ENCODE results near the gene MDFIC2. TPM values are rescaled to one million over a fixed set of nuclear protein-coding genes. Genes with fewer than 3 reads are reported as not detected.

MDFIC2 gene
- total and polyA plus RNA-seq, 2 experiments from 2014 or later: not detected

DNA sequence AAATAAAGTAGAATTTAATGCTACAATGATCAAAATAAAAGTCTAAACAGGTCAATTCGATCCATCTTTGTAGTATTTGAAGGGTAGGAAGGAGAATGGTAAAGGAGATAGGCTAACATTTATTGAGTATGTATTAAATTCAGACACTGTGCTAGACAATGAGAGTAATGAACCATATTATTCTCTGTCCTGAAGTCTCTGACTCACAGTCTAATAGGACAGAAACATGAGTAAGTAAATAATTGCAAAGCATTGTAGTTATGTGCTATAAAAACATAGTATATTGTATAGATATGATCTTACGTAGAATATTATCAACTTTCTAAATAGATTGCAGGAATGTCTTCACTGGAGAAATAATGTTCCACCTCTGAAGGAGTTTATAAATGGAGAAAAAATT lies 64.5 kb downstream of the MDFIC2 start:
- DNase-seq (ENCODE audit: low read depth in 1 of 2, low spot score in 1 of 2): no peak
- TF ChIP-seq, protein P1, sequence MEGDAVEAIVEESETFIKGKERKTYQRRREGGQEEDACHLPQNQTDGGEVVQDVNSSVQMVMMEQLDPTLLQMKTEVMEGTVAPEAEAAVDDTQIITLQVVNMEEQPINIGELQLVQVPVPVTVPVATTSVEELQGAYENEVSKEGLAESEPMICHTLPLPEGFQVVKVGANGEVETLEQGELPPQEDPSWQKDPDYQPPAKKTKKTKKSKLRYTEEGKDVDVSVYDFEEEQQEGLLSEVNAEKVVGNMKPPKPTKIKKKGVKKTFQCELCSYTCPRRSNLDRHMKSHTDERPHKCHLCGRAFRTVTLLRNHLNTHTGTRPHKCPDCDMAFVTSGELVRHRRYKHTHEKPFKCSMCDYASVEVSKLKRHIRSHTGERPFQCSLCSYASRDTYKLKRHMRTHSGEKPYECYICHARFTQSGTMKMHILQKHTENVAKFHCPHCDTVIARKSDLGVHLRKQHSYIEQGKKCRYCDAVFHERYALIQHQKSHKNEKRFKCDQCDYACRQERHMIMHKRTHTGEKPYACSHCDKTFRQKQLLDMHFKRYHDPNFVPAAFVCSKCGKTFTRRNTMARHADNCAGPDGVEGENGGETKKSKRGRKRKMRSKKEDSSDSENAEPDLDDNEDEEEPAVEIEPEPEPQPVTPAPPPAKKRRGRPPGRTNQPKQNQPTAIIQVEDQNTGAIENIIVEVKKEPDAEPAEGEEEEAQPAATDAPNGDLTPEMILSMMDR (IDR thresholded peaks at IDR 0.05; ENCODE audit: low read depth, low read length): no peak
- H3K27ac ChIP-seq: no peak overlapping the region

DNA sequence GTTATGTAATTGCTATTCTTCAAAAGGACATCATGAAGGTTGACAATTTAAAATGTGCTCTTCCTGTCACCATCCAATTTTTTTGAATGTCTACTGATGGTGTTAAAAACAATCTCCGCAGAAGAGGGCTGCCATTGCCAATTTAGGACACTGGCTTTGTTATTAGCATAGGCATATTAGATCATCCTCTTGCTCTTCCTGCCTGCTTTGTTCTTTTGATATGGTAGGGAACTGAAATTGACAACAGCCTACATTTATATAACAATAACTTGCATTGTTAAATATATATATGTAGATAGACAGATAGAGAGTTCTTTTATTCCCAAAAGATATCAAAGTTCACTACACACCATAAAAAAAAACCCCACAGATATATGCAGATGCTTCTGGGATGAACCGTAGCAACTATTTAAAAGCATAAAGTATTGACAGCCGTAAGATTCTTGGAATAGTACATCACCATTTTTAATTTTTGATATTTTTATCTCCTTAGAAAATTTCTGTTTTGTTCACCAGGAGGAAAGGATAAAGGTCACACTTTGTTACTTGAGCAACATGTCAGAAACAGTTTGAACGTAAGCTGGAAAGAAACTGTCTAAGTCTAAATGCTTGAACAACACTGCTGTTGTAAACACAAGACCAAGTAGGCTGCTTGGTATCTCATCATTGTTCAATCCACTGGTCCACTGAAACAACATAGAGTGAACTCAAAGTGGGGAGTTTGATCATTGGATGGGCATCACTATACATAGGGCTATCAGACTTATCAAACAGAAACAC lies 66.5 kb downstream of the MDFIC2 start:
- TF ChIP-seq, protein P1 (IDR thresholded peaks at IDR 0.05; ENCODE audit: low read depth, low read length): no peak
- no peak for DNase-seq (ENCODE audit: low read depth in 1 of 2, low spot score in 1 of 2)
- Histone ChIP-seq H3K4me1 (ENCODE audit: low read depth) (no peaks in the 10 kb centered on the region), H3K36me3 (no peaks in the 10 kb centered on the region), H3K27me3 (no peaks in the 10 kb centered on the region), H3K4me3 (no peak overlapping the region), H3K27ac (no peak overlapping the region), H3K9me3 (ENCODE audit: low read depth) (no peaks in the 10 kb centered on the region)

More for the DNA sequence above, 64.5 kb downstream of the MDFIC2 start:
- no peaks in the 10 kb centered on the region for H3K27me3 ChIP-seq
- H3K36me3 ChIP-seq: no peaks in the 10 kb centered on the region
- no peak overlapping the region for H3K4me3 ChIP-seq
- no peaks in the 10 kb centered on the region for H3K4me1 ChIP-seq (ENCODE audit: low read depth)
- no peaks in the 10 kb centered on the region for H3K9me3 ChIP-seq (ENCODE audit: low read depth)

DNA sequence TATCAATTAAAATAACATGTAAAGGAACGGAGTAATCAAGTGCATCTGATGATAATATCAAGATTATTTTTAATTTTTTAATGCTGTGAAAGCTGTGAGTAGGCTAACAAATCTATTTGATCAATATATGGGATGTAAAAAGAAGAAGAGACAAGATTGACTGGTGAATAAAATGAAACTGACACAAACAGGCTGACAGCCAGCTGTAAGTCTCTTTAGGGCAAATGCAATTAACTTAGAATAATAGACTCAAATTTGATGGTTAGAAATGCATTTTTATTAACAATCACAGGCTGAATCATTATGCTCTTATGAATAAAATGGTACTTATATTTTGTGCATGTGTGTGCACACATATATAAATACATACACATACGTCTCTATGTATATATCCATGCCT lies 68.0 kb downstream of the MDFIC2 start:
- no peaks in the 10 kb centered on the region for H3K36me3 ChIP-seq
- H3K27ac ChIP-seq: no peak overlapping the region
- no peak for DNase-seq (ENCODE audit: low read depth in 1 of 2, low spot score in 1 of 2)
- TF ChIP-seq, protein P1 (IDR thresholded peaks at IDR 0.05; ENCODE audit: low read depth, low read length): no peak
- H3K4me1 ChIP-seq (ENCODE audit: low read depth): no peaks in the 10 kb centered on the region
- H3K9me3 ChIP-seq (ENCODE audit: low read depth): no peaks in the 10 kb centered on the region
- H3K27me3 ChIP-seq: no peaks in the 10 kb centered on the region
- H3K4me3 ChIP-seq: no peak overlapping the region

DNA sequence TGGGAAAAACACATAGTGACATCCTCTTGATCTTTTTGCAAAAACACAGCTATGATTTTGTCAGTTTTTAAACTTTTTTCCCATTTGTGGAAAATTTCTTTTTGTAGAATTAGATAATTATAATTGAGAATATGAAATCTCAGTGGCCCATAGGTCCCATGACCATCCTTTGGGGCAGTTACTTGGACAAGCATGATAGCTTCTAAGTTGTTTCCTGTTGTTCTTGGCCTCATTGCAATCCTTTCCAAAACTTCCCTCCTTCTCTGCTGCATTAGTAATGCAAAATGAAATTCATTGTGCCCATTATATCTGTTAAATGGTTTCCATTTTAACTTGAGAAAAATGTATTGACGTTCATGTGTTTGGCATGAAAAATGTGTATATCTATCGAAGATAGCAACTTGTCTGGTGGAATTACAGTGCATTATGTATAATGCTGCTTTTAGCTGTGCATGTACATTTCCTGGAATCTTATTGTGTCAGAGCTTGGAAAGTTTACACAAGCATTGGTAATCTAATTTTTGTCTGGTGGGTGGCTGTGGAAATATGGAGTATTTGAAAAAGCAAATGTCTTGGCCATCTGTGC lies 70.0 kb downstream of the MDFIC2 start:
- Histone ChIP-seq H3K27ac (no peak overlapping the region), H3K9me3 (ENCODE audit: low read depth) (no peaks in the 10 kb centered on the region), H3K27me3 (no peaks in the 10 kb centered on the region), H3K36me3 (no peaks in the 10 kb centered on the region), H3K4me1 (ENCODE audit: low read depth) (no peaks in the 10 kb centered on the region), H3K4me3 (no peak overlapping the region)
- TF ChIP-seq, protein P1 (IDR thresholded peaks at IDR 0.05; ENCODE audit: low read depth, low read length): no peak
- peak in 1 of 2 donors; percentile 15 for DNase-seq (ENCODE audit: low read depth in 1 of 2, low spot score in 1 of 2)

DNA sequence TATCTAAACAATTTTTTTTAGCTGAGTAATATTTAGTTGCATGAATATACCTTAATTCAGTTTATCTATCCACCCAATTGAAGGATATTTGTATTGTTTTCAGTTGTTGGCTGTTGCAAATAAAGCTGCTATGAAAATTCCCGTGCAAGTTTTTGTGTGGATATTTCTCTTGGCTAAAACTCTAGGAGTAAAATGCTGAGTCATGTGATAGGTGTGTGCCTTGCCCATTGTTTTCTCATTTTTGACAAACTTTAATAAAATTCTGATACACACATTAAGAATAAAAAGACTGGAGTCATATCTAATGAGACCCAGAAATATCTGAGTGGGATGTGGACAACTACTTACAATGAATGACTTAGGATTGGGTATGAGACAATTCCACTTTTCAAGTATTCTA lies 78.6 kb downstream of the MDFIC2 start:
- no peak overlapping the region for H3K27ac ChIP-seq
- H3K36me3 ChIP-seq: no peaks in the 10 kb centered on the region
- no peak overlapping the region for H3K4me3 ChIP-seq
- TF ChIP-seq, protein P1 (IDR thresholded peaks at IDR 0.05; ENCODE audit: low read depth, low read length): no peak
- DNase-seq (ENCODE audit: low read depth in 1 of 2, low spot score in 1 of 2): no peak
- H3K9me3 ChIP-seq (ENCODE audit: low read depth): no peaks in the 10 kb centered on the region
- no peaks in the 10 kb centered on the region for H3K27me3 ChIP-seq
- H3K4me1 ChIP-seq (ENCODE audit: low read depth): no peaks in the 10 kb centered on the region
